ENCODE measurements around the gene OR4D2. TPM values are rescaled to one million over a fixed set of nuclear protein-coding genes. Genes with fewer than 3 reads are reported as not detected.

The OR4D2 gene
- total and polyA plus RNA-seq, 2 of the 4 experiments (the other 2 are of a cell fraction) = not detected

DNA sequence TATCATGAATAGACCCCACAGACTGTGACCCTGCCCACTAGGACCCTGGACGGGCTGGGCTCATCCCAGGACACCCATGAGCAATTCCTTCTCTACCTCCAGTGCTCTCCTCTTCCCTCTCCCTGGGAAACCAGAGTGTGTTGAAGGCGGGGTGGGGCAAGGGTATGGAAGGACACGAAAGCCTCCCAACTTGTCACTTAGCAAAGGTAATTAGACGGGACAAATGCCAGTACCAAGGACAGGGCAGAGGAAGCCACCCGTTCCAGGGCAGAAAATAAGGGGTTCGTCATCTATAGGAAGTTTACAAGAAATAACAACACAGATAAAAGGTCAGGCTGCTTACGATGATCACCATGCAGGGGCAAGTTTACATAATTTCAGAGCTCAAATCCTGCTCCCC lies 20.9 kb downstream of the OR4D2 start:
- no peak overlapping the region for H2AK9ac ChIP-seq (replicated peaks; ENCODE audit: low read depth, low read length, poor library complexity)
- BruUV-seq (replicated peaks) = no TSS peak
- H3K4ac ChIP-seq (ENCODE audit: low read depth, low read length) = no peak overlapping the region
- no peaks in the 10 kb centered on the region for H3K79me1 ChIP-seq (ENCODE audit: low read depth in 1 of 2, low read length in 2 of 2)
- DNase-seq (no peak), ATAC-seq (ENCODE audit: low read depth) (no peak)
- H2BK120ac ChIP-seq (ENCODE audit: low read depth, low read length) = no peak overlapping the region
- no peak overlapping the region for H4K8ac ChIP-seq (ENCODE audit: low read depth in 2 of 2, low read length in 2 of 2)
- in situ Hi-C loops (cut with MboI; ENCODE audit: low sequenced_read_pairs) (no loop called here), intact Hi-C loops (cut with micrococcal nuclease) (no loop called here), dilution Hi-C loops (cut with HindIII; ENCODE audit: low sequenced_read_pairs, unreplicated experiment) (no loop called here)
- H3K9me1 ChIP-seq (ENCODE audit: insufficient read depth, low read length) = peaks cover 4% of the 10 kb centered on the region; the same call in 1 of the 2 replicates
- H3K56ac ChIP-seq (ENCODE audit: extremely low read depth, insufficient read depth, low read length) = no peak overlapping the region
- TF ChIP-seq FOS (IDR thresholded peaks at IDR 0.05; ENCODE audit: low read depth, low read length) (no peak), CEBPB (IDR thresholded peaks at IDR 0.05; ENCODE audit: low read depth, low read length) (no peak), POLR2A (IDR thresholded peaks at IDR 0.05; ENCODE audit: low read depth, low read length) (no peak), RFX5 (IDR thresholded peaks at IDR 0.05; ENCODE audit: low read depth, low read length) (no peak), MXI1 (IDR thresholded peaks at IDR 0.05; ENCODE audit: borderline replicate concordance, low read depth, low read length) (no peak), NFE2L2 (IDR thresholded peaks at IDR 0.05; ENCODE audit: low read depth, low read length) (no peak), MAFK (IDR thresholded peaks at IDR 0.05; ENCODE audit: low read depth, low read length) (no peak), CHD1 (IDR thresholded peaks at IDR 0.05; ENCODE audit: low read depth, low read length) (no peak), MAZ (IDR thresholded peaks at IDR 0.05; ENCODE audit: borderline replicate concordance, low read depth, low read length) (no peak), SMC3 (IDR thresholded peaks at IDR 0.05; ENCODE audit: low read depth, low read length) (no peak), RCOR1 (IDR thresholded peaks at IDR 0.05; ENCODE audit: insufficient replicate concordance, low read length) (no peak)
- TF ChIP-seq, protein P1, sequence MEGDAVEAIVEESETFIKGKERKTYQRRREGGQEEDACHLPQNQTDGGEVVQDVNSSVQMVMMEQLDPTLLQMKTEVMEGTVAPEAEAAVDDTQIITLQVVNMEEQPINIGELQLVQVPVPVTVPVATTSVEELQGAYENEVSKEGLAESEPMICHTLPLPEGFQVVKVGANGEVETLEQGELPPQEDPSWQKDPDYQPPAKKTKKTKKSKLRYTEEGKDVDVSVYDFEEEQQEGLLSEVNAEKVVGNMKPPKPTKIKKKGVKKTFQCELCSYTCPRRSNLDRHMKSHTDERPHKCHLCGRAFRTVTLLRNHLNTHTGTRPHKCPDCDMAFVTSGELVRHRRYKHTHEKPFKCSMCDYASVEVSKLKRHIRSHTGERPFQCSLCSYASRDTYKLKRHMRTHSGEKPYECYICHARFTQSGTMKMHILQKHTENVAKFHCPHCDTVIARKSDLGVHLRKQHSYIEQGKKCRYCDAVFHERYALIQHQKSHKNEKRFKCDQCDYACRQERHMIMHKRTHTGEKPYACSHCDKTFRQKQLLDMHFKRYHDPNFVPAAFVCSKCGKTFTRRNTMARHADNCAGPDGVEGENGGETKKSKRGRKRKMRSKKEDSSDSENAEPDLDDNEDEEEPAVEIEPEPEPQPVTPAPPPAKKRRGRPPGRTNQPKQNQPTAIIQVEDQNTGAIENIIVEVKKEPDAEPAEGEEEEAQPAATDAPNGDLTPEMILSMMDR (conservative IDR thresholded peaks at IDR 0.05; ENCODE audit: low read depth, low read length) = no peak
- H2BK20ac ChIP-seq (ENCODE audit: low read depth, low read length) = no peak overlapping the region
- H4K91ac ChIP-seq (ENCODE audit: insufficient read depth, low read depth, low read length) = no peak overlapping the region
- no peak overlapping the region for H2AFZ ChIP-seq (replicated peaks; ENCODE audit: low read length, poor library complexity)
- H3K4me1 ChIP-seq (ENCODE audit: control insufficient read depth, insufficient read depth, low read length) = no peaks in the 10 kb centered on the region
- H3K9me3 ChIP-seq (ENCODE audit: control insufficient read depth, insufficient read depth, low read length) = no peaks in the 10 kb centered on the region
- no peak overlapping the region for H3K14ac ChIP-seq (replicated peaks; ENCODE audit: low read depth, low read length)
- no peak overlapping the region for H3K4me3 ChIP-seq (ENCODE audit: insufficient read depth, low read depth, low read length)
- no peak overlapping the region for H3K18ac ChIP-seq (ENCODE audit: low read depth, low read length)
- ChIA-PET CTCF (no interaction called here), POLR2A (ENCODE audit: unreplicated experiment) (no interaction called here)
- H3K27me3 ChIP-seq (ENCODE audit: control insufficient read depth, insufficient read depth, low read length) = peaks cover 10% of the 10 kb centered on the region
- H3K36me3 ChIP-seq (ENCODE audit: control insufficient read depth, insufficient read depth, low read length) = no peaks in the 10 kb centered on the region
- no peak overlapping the region for H3K4me2 ChIP-seq (ENCODE audit: low read depth, low read length)
- no CpG with 5 or more reads among the region's 7 CpGs for WGBS, 2 experiments (ENCODE audit: extremely low coverage in 2 of 2, insufficient read length in 1 of 2)
- H2BK5ac ChIP-seq (ENCODE audit: low read depth, low read length, poor library complexity, severe bottlenecking) = no peak overlapping the region
- H4K5ac ChIP-seq (ENCODE audit: low read depth, low read length) = no peak overlapping the region
- no peak overlapping the region for H3K23ac ChIP-seq (ENCODE audit: low read depth, low read length)
- H4K20me1 ChIP-seq (ENCODE audit: insufficient read depth, low read length) = no peaks in the 10 kb centered on the region
- H3K9ac ChIP-seq (ENCODE audit: low read depth, low read length) = no peak overlapping the region
- H2BK15ac ChIP-seq (ENCODE audit: low read depth, low read length) = no peak overlapping the region
- H3K27ac ChIP-seq (ENCODE audit: insufficient read depth, low read length) = no peak overlapping the region
- H2AK5ac ChIP-seq (ENCODE audit: low read depth, low read length) = no peak overlapping the region

Measured in IMR-90 (cell line).